Adrenal gland (tissue), 5 donors: ENCODE data around the gene ZNG1A.

Experiments
- POLR2A ChIP-seq, 2 donors: fragments of 450-650 bp; IDR thresholded peaks; one replicate each; pipeline ENCODE4 v1.6.1; 2017; ENCODE audit warnings: antibody characterized with exemption in 2 of 2, mild to moderate bottlenecking in 2 of 2, moderate library complexity in 1 of 2
- TF ChIP-seq, protein P1 (sequence below), 6 experiments: fragments of 450-650 bp in 4 of 6; fragments of 200-600 bp in 2 of 6; sonication (generic) in 1 of 6; IDR thresholded peaks; 1 replicate in 5 of 6; 2 replicates in 1 of 6; pipeline versions ENCODE4 v1.5.1 to v1.8.0; 2016 to 2021; ENCODE audit warnings: antibody characterized with exemption in 6 of 6, mild to moderate bottlenecking in 2 of 6, moderate library complexity in 1 of 6
- donor health status: DM: no; HTN: no; CAD: no.

DNA sequence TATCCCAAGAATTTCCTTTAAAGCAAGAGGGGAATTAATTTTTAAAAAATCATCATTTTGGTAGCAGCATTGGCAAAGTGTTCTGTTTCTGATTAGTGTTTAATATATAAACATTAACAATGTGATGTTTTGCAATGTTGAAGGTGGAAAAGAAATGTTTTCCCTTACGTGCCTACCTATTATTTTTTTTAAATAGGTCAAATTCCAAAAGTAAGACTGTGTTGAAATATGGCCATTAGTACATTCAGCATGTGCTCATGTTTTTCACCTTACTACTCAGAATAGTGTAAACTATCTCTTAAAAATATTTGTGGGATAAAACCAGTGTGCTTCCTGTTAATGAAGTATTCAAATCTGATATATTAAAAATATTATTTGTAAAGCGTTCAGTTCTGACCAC is 39.1 kb upstream of the ZNG1A start:
- TF ChIP-seq, protein P1, sequence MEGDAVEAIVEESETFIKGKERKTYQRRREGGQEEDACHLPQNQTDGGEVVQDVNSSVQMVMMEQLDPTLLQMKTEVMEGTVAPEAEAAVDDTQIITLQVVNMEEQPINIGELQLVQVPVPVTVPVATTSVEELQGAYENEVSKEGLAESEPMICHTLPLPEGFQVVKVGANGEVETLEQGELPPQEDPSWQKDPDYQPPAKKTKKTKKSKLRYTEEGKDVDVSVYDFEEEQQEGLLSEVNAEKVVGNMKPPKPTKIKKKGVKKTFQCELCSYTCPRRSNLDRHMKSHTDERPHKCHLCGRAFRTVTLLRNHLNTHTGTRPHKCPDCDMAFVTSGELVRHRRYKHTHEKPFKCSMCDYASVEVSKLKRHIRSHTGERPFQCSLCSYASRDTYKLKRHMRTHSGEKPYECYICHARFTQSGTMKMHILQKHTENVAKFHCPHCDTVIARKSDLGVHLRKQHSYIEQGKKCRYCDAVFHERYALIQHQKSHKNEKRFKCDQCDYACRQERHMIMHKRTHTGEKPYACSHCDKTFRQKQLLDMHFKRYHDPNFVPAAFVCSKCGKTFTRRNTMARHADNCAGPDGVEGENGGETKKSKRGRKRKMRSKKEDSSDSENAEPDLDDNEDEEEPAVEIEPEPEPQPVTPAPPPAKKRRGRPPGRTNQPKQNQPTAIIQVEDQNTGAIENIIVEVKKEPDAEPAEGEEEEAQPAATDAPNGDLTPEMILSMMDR (IDR thresholded peaks at IDR 0.05), result no peak
- TF ChIP-seq POLR2A (IDR thresholded peaks at IDR 0.05), result no peak
